HEK293T (cell line): ENCODE results near the gene PRG2.

Source experiments
- BHLHE40 ChIP-seq: fragments of 450-650 bp; IDR thresholded peaks from 2 replicates; pipeline ENCODE4 v1.6.1; 2016; ENCODE audit warnings: mild to moderate bottlenecking, moderate library complexity, borderline replicate concordance
- ELF4 ChIP-seq: fragments of 450-650 bp; IDR thresholded peaks from 2 replicates; pipeline ENCODE4 v1.6.1; 2017; ENCODE audit warnings: antibody characterized with exemption
- SP1 ChIP-seq: fragments of 450-650 bp; IDR thresholded peaks from 2 replicates; pipeline ENCODE4 v1.6.1; 2017

DNA sequence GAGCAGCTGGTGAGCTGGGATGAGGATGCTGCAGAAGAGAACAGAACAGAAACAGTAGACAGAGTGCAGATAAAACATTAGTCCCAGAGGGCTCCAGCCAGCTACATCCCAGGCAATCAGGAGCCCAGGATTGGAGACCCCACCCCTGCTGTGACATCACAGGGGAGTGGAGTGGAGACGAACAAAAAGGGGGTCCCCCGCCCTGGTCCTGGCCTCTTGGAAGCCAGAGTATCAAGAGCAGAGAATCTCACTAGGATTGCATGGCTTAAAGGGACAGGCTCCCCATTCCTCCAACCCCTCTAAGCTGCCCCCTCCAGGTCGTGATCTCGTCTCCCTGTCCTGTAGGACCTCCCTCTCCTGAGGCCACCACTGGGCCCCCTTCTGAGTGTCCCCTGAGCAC lies 52.3 kb downstream of the PRG2 start, which contains the start of gene P2RX3:
- no peak for TF ChIP-seq ELF4
- TF ChIP-seq BHLHE40: no peak
- TF ChIP-seq SP1: no peak
